Neutrophil (primary cell): Measurements from ENCODE around the gene HLA-DRB1.

Experiments used
- H3K27ac ChIP-seq: fragments of 200-600 bp; sonication (generic); 2 replicates; pipeline ENCODE4 v1.5.1; 2016; ENCODE audit warnings: mild to moderate bottlenecking, moderate library complexity
- H3K27me3 ChIP-seq: fragments of 200-600 bp; sonication (generic); 2 replicates; pipeline ENCODE4 v1.6.0; 2016; ENCODE audit warnings: mild to moderate bottlenecking
- H3K36me3 ChIP-seq: fragments of 200-600 bp; sonication (generic); 2 replicates; pipeline ENCODE4 v1.5.1; 2017
- H3K4me1 ChIP-seq, 2 experiments: fragments of 200-600 bp in 1 of 2; sonication (generic) in 1 of 2; 1 replicate in 1 of 2; 2 replicates in 1 of 2; pipeline versions ENCODE4 v1.5.1 to v1.6.1; 2013 to 2016; ENCODE audit warnings: low read depth in 1 of 2, low read length in 1 of 2, mild to moderate bottlenecking in 1 of 2, moderate library complexity in 1 of 2; ENCODE audit not compliant: control insufficient read depth in 1 of 2, insufficient read depth in 1 of 2
- H3K4me3 ChIP-seq, 2 experiments: fragments of 200-600 bp in 1 of 2; sonication (generic) in 1 of 2; 1 replicate in 1 of 2; 2 replicates in 1 of 2; pipeline ENCODE4 v1.5.1; 2013 to 2016; ENCODE audit warnings: low read depth in 1 of 2, low read length in 1 of 2, mild to moderate bottlenecking in 1 of 2, moderate library complexity in 1 of 2
- H3K9me3 ChIP-seq: fragments of 200-600 bp; sonication (generic); 2 replicates; pipeline ENCODE4 v1.5.1; 2016
- TF ChIP-seq, protein P1 (sequence below): fragments of 200-600 bp; sonication (generic); IDR thresholded peaks from 2 replicates; pipeline ENCODE4 v1.5.1; 2016; ENCODE audit warnings: antibody characterized with exemption

HLA-DRB1 gene

DNA sequence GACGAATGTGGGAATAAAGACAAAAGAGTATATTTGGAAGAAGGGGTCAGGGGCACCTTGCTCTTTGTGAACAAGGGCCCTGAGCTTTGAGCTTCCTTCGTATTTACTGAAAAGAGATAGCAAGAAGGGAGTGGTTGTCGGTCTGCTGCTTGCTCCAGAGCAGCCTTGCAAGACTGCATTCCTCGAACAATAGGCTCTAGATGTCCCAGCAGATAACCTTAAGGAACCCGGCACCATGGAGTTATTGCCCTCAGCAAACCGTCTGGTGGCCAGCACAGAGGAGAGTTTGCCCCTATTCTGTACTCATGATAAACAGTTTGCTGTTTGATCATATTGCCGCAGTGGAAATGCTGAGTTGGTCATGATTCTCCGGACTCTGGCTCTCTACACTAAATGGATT is 22.7 kb downstream of the HLA-DRB1 start:
- Histone ChIP-seq H3K27ac (no peak overlapping the region), H3K4me1 (no peaks in the 10 kb centered on the region), H3K4me3 (no peak overlapping the region), H3K9me3 (no peaks in the 10 kb centered on the region), H3K27me3 (no peaks in the 10 kb centered on the region), H3K36me3 (no peaks in the 10 kb centered on the region)
- TF ChIP-seq, protein P1, sequence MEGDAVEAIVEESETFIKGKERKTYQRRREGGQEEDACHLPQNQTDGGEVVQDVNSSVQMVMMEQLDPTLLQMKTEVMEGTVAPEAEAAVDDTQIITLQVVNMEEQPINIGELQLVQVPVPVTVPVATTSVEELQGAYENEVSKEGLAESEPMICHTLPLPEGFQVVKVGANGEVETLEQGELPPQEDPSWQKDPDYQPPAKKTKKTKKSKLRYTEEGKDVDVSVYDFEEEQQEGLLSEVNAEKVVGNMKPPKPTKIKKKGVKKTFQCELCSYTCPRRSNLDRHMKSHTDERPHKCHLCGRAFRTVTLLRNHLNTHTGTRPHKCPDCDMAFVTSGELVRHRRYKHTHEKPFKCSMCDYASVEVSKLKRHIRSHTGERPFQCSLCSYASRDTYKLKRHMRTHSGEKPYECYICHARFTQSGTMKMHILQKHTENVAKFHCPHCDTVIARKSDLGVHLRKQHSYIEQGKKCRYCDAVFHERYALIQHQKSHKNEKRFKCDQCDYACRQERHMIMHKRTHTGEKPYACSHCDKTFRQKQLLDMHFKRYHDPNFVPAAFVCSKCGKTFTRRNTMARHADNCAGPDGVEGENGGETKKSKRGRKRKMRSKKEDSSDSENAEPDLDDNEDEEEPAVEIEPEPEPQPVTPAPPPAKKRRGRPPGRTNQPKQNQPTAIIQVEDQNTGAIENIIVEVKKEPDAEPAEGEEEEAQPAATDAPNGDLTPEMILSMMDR: no peak

DNA sequence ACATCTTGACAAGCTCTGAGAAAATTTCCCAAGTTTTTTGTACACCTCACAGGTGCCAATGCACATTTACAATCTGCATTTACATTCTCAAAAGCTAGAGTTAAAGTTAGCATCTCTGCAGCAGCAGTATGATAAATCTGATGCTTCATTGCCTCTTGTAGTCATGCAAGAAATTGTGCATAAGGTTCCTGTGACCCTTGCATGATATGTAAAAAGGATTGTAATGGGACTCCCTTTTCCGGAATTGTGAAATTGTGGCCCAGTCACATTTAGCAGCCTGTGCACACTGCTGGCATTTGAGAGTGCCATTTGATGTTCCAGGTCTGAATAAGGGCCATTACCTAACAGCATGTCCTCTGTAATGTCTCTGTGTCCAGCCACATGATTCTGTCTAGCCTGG is 24.1 kb downstream of the HLA-DRB1 start:
- Histone ChIP-seq H3K36me3 (no peaks in the 10 kb centered on the region), H3K27me3 (no peaks in the 10 kb centered on the region), H3K27ac (no peak overlapping the region), H3K4me3 (no peak overlapping the region), H3K9me3 (no peaks in the 10 kb centered on the region), H3K4me1 (no peaks in the 10 kb centered on the region)
- TF ChIP-seq, protein P1: no peak

DNA sequence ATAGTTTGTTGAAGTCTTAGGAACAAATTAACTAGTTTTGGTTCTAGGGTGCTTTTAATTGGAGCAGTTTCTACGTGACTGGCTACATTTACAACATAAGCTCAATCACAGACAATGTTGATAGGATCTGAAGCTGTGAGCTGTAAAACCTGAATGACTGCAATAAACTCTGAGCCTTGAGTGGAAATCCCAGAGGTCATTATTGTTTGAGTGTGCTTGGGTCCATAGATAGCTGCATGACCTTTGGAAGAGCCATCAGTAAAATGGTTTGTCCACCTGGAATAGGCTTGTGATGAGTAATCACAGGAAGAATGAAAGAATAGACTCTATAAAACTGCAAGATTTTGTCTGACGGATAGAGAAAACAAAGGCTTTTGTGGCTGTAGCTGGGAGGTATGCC is 26.7 kb downstream of the HLA-DRB1 start:
- H3K9me3 ChIP-seq: no peaks in the 10 kb centered on the region
- H3K27me3 ChIP-seq: no peaks in the 10 kb centered on the region
- no peak overlapping the region for H3K4me3 ChIP-seq
- no peaks in the 10 kb centered on the region for H3K4me1 ChIP-seq
- TF ChIP-seq, protein P1: no peak
- H3K36me3 ChIP-seq: no peaks in the 10 kb centered on the region
- no peak overlapping the region for H3K27ac ChIP-seq

DNA sequence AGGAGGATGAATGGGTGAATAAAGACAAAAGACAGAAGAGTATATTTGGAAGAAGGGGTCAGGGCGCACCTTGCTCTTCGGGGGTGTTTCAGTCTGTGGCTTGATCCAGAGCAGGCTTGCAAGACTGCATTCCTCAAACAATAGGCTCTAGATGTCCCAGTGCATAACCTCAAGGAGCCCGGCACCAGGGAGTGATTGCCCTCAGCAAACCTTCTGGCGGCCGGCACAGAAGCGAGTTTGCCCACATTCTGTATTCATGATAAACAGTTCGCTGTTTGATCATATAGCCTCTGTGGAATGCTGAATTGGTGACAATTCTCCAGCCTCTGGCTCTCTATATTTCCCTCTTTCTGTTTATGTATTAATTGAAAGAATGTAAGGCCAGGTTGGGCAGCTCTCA is 29.9 kb downstream of the HLA-DRB1 start:
- Histone ChIP-seq H3K9me3 (no peaks in the 10 kb centered on the region), H3K27me3 (no peaks in the 10 kb centered on the region), H3K27ac (no peak overlapping the region), H3K4me3 (no peak overlapping the region), H3K4me1 (no peaks in the 10 kb centered on the region), H3K36me3 (no peaks in the 10 kb centered on the region)
- TF ChIP-seq, protein P1: no peak

DNA sequence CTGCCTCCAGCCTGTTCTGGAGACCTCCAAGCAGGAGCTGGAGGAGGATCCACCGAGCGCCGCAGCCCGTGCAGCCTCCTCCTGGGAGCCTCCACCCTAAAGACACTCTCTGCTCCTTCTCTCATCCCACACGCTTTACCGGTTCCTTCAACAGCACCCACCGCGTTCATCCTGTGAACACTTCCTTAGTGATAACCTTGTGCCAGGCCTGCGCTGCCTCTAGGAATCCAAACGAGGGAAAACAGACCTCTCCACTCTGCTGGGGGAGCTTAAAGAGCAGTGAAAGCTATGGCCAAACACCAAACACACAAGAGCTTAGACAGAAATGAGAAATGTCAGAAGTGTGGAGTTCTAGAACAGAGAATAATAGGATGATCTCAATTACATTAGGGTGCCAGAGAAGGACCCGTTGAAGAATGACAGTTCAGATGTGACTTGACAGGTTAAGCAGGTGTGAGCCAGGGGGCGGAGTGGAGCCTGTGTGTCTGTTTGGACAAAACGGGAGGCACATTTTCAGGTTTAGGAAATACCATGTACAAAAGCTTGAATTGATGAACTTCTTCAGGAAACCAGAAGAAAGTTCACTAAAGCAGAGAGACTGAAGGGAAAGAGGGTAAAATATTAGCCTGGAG is 31.1 kb downstream of the HLA-DRB1 start:
- Histone ChIP-seq H3K4me1 (no peaks in the 10 kb centered on the region), H3K36me3 (no peaks in the 10 kb centered on the region), H3K27me3 (no peaks in the 10 kb centered on the region), H3K4me3 (no peak overlapping the region), H3K27ac (no peak overlapping the region), H3K9me3 (no peaks in the 10 kb centered on the region)
- TF ChIP-seq, protein P1: no peak
